Osteoblast (primary cell): ENCODE results near the gene SLC2A4RG. TPM values are rescaled to one million over a fixed set of nuclear protein-coding genes. Genes with fewer than 3 reads are reported as not detected.

Experiments used
- DNase-seq: peaks from one replicate; pipeline ENCODE4 v3.0.0; 2011; ENCODE audit warnings: low spot score, mixed read lengths; ENCODE audit not compliant: insufficient read length; ENCODE audit errors: missing footprints
- H2AFZ ChIP-seq: 2 replicates; pipeline ENCODE4 v1.6.0; 2011; ENCODE audit warnings: mild to moderate bottlenecking, low read length
- H3K27ac ChIP-seq: 2 replicates; pipeline ENCODE4 v1.5.1; 2011; ENCODE audit warnings: mild to moderate bottlenecking, low read depth, low read length, moderate library complexity
- H3K27me3 ChIP-seq: 2 replicates; pipeline ENCODE4 v1.6.0; 2012; ENCODE audit warnings: mild to moderate bottlenecking, control low read depth, inconsistent platforms, low read length, moderate library complexity; ENCODE audit not compliant: insufficient read depth
- H3K36me3 ChIP-seq: 2 replicates; pipeline ENCODE4 v1.5.1; 2011; ENCODE audit warnings: mild to moderate bottlenecking, low read length, control low read depth, moderate library complexity; ENCODE audit not compliant: insufficient read depth
- H3K4me1 ChIP-seq: 2 replicates; pipeline ENCODE4 v1.5.1; 2011; ENCODE audit warnings: mild to moderate bottlenecking, low read length, control low read depth, moderate library complexity; ENCODE audit not compliant: insufficient read depth
- H3K4me2 ChIP-seq: 2 replicates; pipeline ENCODE4 v1.6.0; 2011; ENCODE audit warnings: mild to moderate bottlenecking, low read length; ENCODE audit not compliant: insufficient read depth
- H3K4me3 ChIP-seq: fragments of 200-600 bp; sonication (generic); 3 replicates; pipeline ENCODE4 v1.5.1; 2012; ENCODE audit warnings: mild to moderate bottlenecking, low read length, inconsistent platforms; ENCODE audit not compliant: insufficient read depth
- H3K79me2 ChIP-seq: 2 replicates; pipeline ENCODE4 v1.6.0; 2012; ENCODE audit warnings: mild to moderate bottlenecking, low read length, control low read depth, inconsistent platforms; ENCODE audit not compliant: insufficient read depth
- H3K9me3 ChIP-seq: 2 replicates; pipeline ENCODE4 v1.5.1; 2011; ENCODE audit warnings: low read depth, low read length, control low read depth
- H4K20me1 ChIP-seq: 2 replicates; pipeline ENCODE4 v1.6.0; 2012; ENCODE audit warnings: mild to moderate bottlenecking, low read length, control low read depth; ENCODE audit not compliant: insufficient read depth
- total RNA-seq: library from RNA; depleted of rRNA; stranded (reverse); fragments of >200 nt; gene quantifications from 2 replicates; pipeline ENCODE4 v1.2.3, GENCODE V29; 2012
- TF ChIP-seq, protein P1 (sequence below): IDR thresholded peaks from 2 replicates; pipeline ENCODE4 v1.5.1; 2011; ENCODE audit warnings: mild to moderate bottlenecking, low read depth, low read length, moderate library complexity; ENCODE audit errors: extremely low read depth

The SLC2A4RG gene
- total RNA-seq, 1 donor = 27.5 TPM

GRCh38 chr20:63732118-63733095 is 7.2 kb upstream of the SLC2A4RG start:
- no peak overlapping the region for H3K4me2 ChIP-seq
- H3K4me3 ChIP-seq = no peak overlapping the region
- H3K36me3 ChIP-seq = peaks cover 8% of the 10 kb centered on the region
- TF ChIP-seq, protein P1, sequence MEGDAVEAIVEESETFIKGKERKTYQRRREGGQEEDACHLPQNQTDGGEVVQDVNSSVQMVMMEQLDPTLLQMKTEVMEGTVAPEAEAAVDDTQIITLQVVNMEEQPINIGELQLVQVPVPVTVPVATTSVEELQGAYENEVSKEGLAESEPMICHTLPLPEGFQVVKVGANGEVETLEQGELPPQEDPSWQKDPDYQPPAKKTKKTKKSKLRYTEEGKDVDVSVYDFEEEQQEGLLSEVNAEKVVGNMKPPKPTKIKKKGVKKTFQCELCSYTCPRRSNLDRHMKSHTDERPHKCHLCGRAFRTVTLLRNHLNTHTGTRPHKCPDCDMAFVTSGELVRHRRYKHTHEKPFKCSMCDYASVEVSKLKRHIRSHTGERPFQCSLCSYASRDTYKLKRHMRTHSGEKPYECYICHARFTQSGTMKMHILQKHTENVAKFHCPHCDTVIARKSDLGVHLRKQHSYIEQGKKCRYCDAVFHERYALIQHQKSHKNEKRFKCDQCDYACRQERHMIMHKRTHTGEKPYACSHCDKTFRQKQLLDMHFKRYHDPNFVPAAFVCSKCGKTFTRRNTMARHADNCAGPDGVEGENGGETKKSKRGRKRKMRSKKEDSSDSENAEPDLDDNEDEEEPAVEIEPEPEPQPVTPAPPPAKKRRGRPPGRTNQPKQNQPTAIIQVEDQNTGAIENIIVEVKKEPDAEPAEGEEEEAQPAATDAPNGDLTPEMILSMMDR = no peak
- no peaks in the 10 kb centered on the region for H3K9me3 ChIP-seq
- H3K4me1 ChIP-seq = no peaks in the 10 kb centered on the region
- no peaks in the 10 kb centered on the region for H3K27me3 ChIP-seq
- no peak overlapping the region for H2AFZ ChIP-seq
- H4K20me1 ChIP-seq = peaks cover 35% of the 10 kb centered on the region
- no peak overlapping the region for H3K27ac ChIP-seq
- H3K79me2 ChIP-seq = peaks cover 52% of the 10 kb centered on the region
- peak; percentile 21 for DNase-seq

DNA sequence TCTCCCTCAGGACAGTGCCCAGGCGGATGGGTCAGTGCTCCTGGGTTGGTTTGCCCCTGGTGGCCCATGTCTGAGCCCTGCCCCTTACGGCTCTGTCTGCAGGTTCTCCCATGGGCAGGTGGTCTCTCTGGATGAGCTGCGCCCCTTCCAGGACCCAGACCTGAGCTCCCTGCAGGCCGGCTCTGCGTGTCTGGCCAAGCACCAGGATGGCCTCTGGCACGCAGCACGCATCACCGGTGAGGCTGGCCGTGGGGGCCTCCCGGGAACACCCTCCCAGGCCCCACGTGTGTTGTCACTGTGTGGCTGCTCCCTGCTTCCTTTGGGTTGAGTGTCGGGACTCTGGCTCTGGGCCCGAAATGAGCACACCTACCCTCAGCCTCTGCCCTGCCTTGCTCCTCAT is 6.5 kb upstream of the SLC2A4RG start:
- Histone ChIP-seq H3K4me2 (no peak overlapping the region), H3K36me3 (peaks cover 8% of the 10 kb centered on the region), H3K4me3 (no peak overlapping the region), H2AFZ (no peak overlapping the region), H4K20me1 (peaks cover 34% of the 10 kb centered on the region), H3K27me3 (no peaks in the 10 kb centered on the region), H3K4me1 (no peaks in the 10 kb centered on the region), H3K9me3 (no peaks in the 10 kb centered on the region), H3K79me2 (peaks cover 46% of the 10 kb centered on the region), H3K27ac (no peak overlapping the region)
- DNase-seq = peak; percentile 66
- TF ChIP-seq, protein P1 = no peak

DNA sequence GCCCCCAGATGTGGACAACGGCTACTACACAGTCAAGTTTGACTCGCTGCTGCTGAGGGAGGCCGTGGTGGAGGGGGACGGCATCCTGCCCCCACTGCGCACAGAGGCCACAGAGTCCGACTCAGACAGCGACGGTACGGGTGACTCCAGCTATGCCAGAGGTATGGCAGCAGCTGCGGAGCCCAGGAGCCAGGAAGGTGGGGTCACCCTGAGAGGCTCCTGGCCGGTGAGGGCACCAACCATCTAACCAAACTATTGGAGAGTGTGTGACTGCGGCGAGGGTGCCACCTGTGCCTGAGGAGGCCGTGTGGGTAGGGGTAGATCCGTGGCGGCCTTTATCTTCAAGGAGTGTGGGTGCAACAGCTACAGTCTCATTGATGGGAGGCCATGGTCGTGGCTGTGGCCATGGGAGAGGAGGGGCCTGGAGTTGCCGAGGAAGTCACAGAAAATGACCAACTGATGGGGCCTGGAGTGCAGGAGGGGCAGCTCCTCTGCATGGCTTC is 5.9 kb upstream of the SLC2A4RG start:
- H3K27me3 ChIP-seq = no peaks in the 10 kb centered on the region
- no peaks in the 10 kb centered on the region for H3K4me1 ChIP-seq
- peaks cover 29% of the 10 kb centered on the region for H4K20me1 ChIP-seq
- H3K4me2 ChIP-seq = no peak overlapping the region
- H2AFZ ChIP-seq = no peak overlapping the region
- no peak overlapping the region for H3K4me3 ChIP-seq
- TF ChIP-seq, protein P1 = no peak
- peaks cover 41% of the 10 kb centered on the region for H3K79me2 ChIP-seq
- H3K27ac ChIP-seq = no peak overlapping the region
- DNase-seq = peak; percentile 73
- H3K9me3 ChIP-seq = no peaks in the 10 kb centered on the region
- H3K36me3 ChIP-seq = peaks cover 8% of the 10 kb centered on the region
